ENCODE measurements around the gene PDE11A. TPM values are rescaled to one million over a fixed set of nuclear protein-coding genes. Genes with fewer than 3 reads are reported as not detected.

The PDE11A gene
- total and polyA plus RNA-seq, 2 of the 8 experiments (the other 6 are each of a cell fraction or from before 2014, with no cell fraction given) = 0.19 to 0.23 TPM

GRCh38 chr2:177683661-177684069 lies 388.9 kb downstream of the PDE11A start:
- Histone ChIP-seq H2BK12ac (ENCODE audit: low read depth, low read length) (no peak overlapping the region), H2BK20ac (ENCODE audit: low read length) (no peak overlapping the region), H3K9me3 (ENCODE audit: insufficient read depth in 2 of 2, low read depth in 1 of 2, low read length in 1 of 2) (no peaks in the 10 kb centered on the region), H3K14ac (ENCODE audit: insufficient read length) (no peak overlapping the region), H4K5ac (ENCODE audit: insufficient read length, low read depth, low read length) (no peak overlapping the region), H2AK5ac (ENCODE audit: low read depth, low read length) (no peak overlapping the region), H3K9ac (replicated peaks in 1 of 4; ENCODE audit: extremely low read depth in 1 of 4, low read depth in 3 of 4, low read length in 3 of 4) (no peak overlapping the region), H2BK120ac (replicated peaks; ENCODE audit: low read depth, low read length) (no peak overlapping the region), H3K4ac (replicated peaks; ENCODE audit: insufficient read length, low read depth, low read length) (no peak overlapping the region), H3K23ac (ENCODE audit: insufficient read length) (no peak overlapping the region), H2BK15ac (ENCODE audit: low read length) (no peak overlapping the region), H3K18ac (ENCODE audit: extremely low read depth, low read length) (no peak overlapping the region), H3K27me3 (replicated peaks in 1 of 4; ENCODE audit: control insufficient read depth in 3 of 4, extremely low read depth in 1 of 4, insufficient read depth in 3 of 4, low read length in 3 of 4) (no peaks in the 10 kb centered on the region), H3K79me1 (ENCODE audit: low read depth, low read length) (no peaks in the 10 kb centered on the region), H4K8ac (ENCODE audit: extremely low read depth, insufficient read depth, low read length) (no peak overlapping the region), H3K4me3 (ENCODE audit: extremely low read depth in 1 of 4, insufficient read depth in 2 of 4, low read depth in 3 of 4, low read length in 4 of 4) (no peak overlapping the region), H2AFZ (ENCODE audit: low read length) (no peak overlapping the region), H3K4me1 (replicated peaks in 1 of 4; ENCODE audit: control insufficient read depth in 3 of 4, insufficient read depth in 4 of 4, low read length in 3 of 4) (peaks cover 0 to 6% (median 2%) of the 10 kb centered on the region in 4 experiments; a peak in 3 of 7 replicates), H2BK5ac (ENCODE audit: low read depth, low read length) (no peak overlapping the region), H4K20me1 (replicated peaks in 1 of 2; ENCODE audit: control insufficient read depth in 1 of 2, insufficient read depth in 2 of 2, low read length in 2 of 2) (no peaks in the 10 kb centered on the region), H3K23me2 (ENCODE audit: low read depth, low read length) (no peaks in the 10 kb centered on the region), H3K56ac (replicated peaks; ENCODE audit: insufficient read length, low read depth, low read length) (no peak overlapping the region), H4K91ac (replicated peaks; ENCODE audit: insufficient read length, low read length) (no peak overlapping the region), H3K79me2 (ENCODE audit: control insufficient read depth in 1 of 2, insufficient read depth in 2 of 2, low read length in 2 of 2) (no peaks in the 10 kb centered on the region), H3K36me3 (ENCODE audit: control insufficient read depth in 2 of 4, insufficient read depth in 4 of 4, low read length in 3 of 4) (no peaks in the 10 kb centered on the region), H3K27ac (ENCODE audit: low read depth, low read length) (no peak overlapping the region), H3K4me2 (ENCODE audit: insufficient read depth in 1 of 2, low read depth in 2 of 2, low read length in 2 of 2) (no peak overlapping the region)
- POLR2A ChIA-PET (ENCODE audit: partially characterized antibody) = no interaction called here
- CTCF ChIA-PET (ENCODE audit: partially characterized antibody) = interaction anchor here (1.6 kb wide), 1 partner anchor 12 kb away, joined by 6 read pairs; no protein-coding TSS in a partner anchor
- WGBS, 2 experiments (ENCODE audit: extremely low coverage in 1 of 2, insufficient coverage in 1 of 2, insufficient read length in 1 of 2, insufficient replicate concordance in 2 of 2, low coverage in 1 of 2, low lambda C conversion rate in 2 of 2, missing lambda C conversion rate in 1 of 2) = 73% methylated on average over 2 of the region's 2 CpGs; no CpG with 5 or more reads in 1 of the 2 experiments
- TF ChIP-seq TEAD4 (IDR thresholded peaks at IDR 0.05; ENCODE audit: low read depth, low read length) (no peak), EP300 (IDR thresholded peaks at IDR 0.05; ENCODE audit: borderline replicate concordance in 1 of 2, low read depth in 2 of 2, low read length in 2 of 2) (no peak), TCF12 (IDR thresholded peaks at IDR 0.05; ENCODE audit: low read depth, low read length) (no peak), SIX5 (IDR thresholded peaks at IDR 0.05; ENCODE audit: low read depth, low read length) (no peak), NANOG (IDR thresholded peaks at IDR 0.05; ENCODE audit: insufficient read depth, low read depth, low read length, poor library complexity, severe bottlenecking) (no peak), GTF2F1 (IDR thresholded peaks at IDR 0.05; ENCODE audit: borderline replicate concordance, low read depth, low read length) (no peak), RXRA (IDR thresholded peaks at IDR 0.05; ENCODE audit: insufficient read depth, low read depth, low read length) (no peak), PHF8 (conservative IDR thresholded peaks at IDR 0.05; ENCODE audit: low read depth, low read length) (no peak)
- no peak for DNase-seq (ENCODE audit: low read depth in 1 of 2, low spot score in 2 of 2)
- FAIRE-seq = no peak

Measured in H1 (cell line).